ENCODE data around the gene QRFP. TPM values are rescaled to one million over a fixed set of nuclear protein-coding genes. Genes with fewer than 3 reads are reported as not detected.

The QRFP gene
- polyA plus RNA-seq, 2 of the 4 experiments (the other 2 are of a cell fraction) = not detected

DNA sequence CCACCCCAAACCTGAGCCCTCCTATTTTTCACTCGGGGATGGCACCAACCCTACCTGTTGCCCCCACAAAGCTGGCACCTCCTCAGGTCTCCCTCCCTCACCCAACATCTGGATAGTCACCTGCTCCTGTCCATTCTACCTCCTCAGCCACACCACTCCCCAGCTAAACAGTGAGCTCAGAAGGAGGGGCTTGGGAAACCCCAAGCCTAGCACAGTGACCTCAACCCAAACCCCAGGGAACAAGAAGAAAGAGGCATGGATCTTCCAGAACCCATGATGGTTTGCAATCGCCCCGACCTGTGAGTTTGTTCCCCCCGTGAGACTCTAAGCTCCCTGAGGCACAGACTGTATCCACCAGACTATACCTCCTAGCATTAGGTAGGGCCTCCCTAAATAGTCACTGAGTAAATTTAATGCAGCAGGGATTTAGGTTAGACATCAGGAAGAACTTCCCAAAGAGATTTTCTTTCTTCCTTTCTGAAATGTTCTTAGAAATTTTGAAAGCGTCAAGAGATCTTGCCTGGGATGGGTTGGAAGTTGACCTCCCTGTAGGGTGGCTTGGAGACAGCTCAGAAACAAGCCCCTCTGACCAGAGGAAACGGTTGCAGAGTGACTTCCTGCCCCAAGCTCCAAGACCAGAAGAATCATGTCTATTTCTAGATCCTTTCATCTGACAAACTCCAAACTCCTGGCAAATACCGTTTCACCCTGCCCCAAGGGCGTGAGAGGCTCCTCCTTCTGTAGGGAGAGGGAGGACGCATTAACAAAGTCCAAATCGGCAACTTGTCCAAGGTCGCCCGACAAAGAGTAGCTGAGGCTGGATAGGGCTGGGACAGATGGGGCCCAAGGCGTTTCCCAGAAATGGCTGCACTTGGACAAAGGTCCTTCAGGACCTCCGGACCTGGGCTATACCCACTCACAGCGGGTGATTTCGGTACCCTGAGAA, 38.4 kb upstream of the QRFP start:
- CTCF ChIA-PET = interaction anchor here (0.6 to 7.0 kb wide), 14 partner anchors 8 to 228 kb away, joined by 3 to 49 read pairs (median 4); no protein-coding TSS in a partner anchor

DNA sequence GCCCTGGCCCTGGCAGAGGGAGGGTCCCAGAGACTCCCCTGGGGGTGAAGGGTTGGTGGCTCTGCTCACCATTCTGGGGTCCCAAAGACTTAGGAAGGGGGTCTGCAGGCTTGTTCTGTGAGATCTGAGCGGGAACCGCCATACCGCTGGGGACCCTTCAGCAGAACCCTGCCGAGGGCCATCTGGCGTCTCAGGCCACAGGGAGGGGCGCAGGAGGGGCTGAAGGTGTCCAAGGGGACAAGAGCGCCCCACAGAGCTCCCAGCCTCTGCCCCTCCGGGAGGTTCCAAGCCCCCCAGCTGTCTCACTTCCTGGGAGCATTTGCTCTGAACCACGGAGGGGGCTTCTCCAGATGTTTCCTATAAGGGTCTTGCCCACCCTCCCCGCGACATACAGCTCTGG, 37.6 kb upstream of the QRFP start:
- ChIA-PET CTCF (interaction anchor here (0.7 to 7.0 kb wide), 10 partner anchors 9 to 227 kb away, joined by 3 to 49 read pairs (median 4); no protein-coding TSS in a partner anchor), POLR2A (no interaction called here)
- no peak for FAIRE-seq
- Histone ChIP-seq H3K4me3 (no peak overlapping the region), H3K27ac (peak overlapping the region in 1 of 2 experiments; percentile 72; a peak in 3 of 6 replicates), H3K4me1 (peaks cover 54% of the 10 kb centered on the region), H3K4me2 (no peak overlapping the region; the same call in 2 of the 3 replicates), H3K9me3 (no peaks in the 10 kb centered on the region)
- DNase-seq (ENCODE audit: low read depth in 1 of 2, low spot score in 1 of 2) = no peak
- WGBS (ENCODE audit: missing lambda C conversion rate) = 87% methylated on average over 11 of the region's 11 CpGs
- ATAC-seq = no peak
- TF ChIP-seq EP300 (IDR thresholded peaks at IDR 0.05) = no peak
- no peak for TF ChIP-seq HOXB5 (CRISPR knock-in tag; IDR thresholded peaks at IDR 0.05)
- TF ChIP-seq, protein P1, sequence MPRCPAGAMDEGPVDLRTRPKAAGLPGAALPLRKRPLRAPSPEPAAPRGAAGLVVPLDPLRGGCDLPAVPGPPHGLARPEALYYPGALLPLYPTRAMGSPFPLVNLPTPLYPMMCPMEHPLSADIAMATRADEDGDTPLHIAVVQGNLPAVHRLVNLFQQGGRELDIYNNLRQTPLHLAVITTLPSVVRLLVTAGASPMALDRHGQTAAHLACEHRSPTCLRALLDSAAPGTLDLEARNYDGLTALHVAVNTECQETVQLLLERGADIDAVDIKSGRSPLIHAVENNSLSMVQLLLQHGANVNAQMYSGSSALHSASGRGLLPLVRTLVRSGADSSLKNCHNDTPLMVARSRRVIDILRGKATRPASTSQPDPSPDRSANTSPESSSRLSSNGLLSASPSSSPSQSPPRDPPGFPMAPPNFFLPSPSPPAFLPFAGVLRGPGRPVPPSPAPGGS (IDR thresholded peaks at IDR 0.05) = no peak
- TF ChIP-seq POLR2A (IDR thresholded peaks at IDR 0.05; ENCODE audit: low read length) = no peak
- TF ChIP-seq, protein P2, sequence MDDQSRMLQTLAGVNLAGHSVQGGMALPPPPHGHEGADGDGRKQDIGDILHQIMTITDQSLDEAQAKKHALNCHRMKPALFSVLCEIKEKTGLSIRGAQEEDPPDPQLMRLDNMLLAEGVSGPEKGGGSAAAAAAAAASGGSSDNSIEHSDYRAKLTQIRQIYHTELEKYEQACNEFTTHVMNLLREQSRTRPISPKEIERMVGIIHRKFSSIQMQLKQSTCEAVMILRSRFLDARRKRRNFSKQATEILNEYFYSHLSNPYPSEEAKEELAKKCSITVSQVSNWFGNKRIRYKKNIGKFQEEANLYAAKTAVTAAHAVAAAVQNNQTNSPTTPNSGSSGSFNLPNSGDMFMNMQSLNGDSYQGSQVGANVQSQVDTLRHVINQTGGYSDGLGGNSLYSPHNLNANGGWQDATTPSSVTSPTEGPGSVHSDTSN (IDR thresholded peaks at IDR 0.05) = no peak
- TF ChIP-seq TP53 (CRISPR knock-in tag; IDR thresholded peaks at IDR 0.05) = no peak
- TF ChIP-seq NR3C1 (IDR thresholded peaks at IDR 0.05) = no peak
- TF ChIP-seq FOXS1 (CRISPR knock-in tag; IDR thresholded peaks at IDR 0.05) = no peak
- TF ChIP-seq HES2 (IDR thresholded peaks at IDR 0.05) = no peak
- no peak for TF ChIP-seq ZFP36 (IDR thresholded peaks at IDR 0.05; ENCODE audit: borderline replicate concordance, partially characterized antibody)
- TF ChIP-seq ZNF302 (CRISPR knock-in tag; IDR thresholded peaks at IDR 0.05) = no peak
- TF ChIP-seq ATOH8 (CRISPR knock-in tag; IDR thresholded peaks at IDR 0.05; ENCODE audit: low read depth) = no peak
- TF ChIP-seq, protein P3, sequence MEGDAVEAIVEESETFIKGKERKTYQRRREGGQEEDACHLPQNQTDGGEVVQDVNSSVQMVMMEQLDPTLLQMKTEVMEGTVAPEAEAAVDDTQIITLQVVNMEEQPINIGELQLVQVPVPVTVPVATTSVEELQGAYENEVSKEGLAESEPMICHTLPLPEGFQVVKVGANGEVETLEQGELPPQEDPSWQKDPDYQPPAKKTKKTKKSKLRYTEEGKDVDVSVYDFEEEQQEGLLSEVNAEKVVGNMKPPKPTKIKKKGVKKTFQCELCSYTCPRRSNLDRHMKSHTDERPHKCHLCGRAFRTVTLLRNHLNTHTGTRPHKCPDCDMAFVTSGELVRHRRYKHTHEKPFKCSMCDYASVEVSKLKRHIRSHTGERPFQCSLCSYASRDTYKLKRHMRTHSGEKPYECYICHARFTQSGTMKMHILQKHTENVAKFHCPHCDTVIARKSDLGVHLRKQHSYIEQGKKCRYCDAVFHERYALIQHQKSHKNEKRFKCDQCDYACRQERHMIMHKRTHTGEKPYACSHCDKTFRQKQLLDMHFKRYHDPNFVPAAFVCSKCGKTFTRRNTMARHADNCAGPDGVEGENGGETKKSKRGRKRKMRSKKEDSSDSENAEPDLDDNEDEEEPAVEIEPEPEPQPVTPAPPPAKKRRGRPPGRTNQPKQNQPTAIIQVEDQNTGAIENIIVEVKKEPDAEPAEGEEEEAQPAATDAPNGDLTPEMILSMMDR (IDR thresholded peaks at IDR 0.05) = no peak
- no peak for TF ChIP-seq RAD21 (conservative IDR thresholded peaks at IDR 0.05 in 1 of 2, IDR thresholded peaks at IDR 0.05 in 1 of 2)

More for the DNA sequence above, 38.4 kb upstream of the QRFP start:
- FAIRE-seq (no peak), DNase-seq (ENCODE audit: low read depth in 1 of 2, low spot score in 1 of 2) (no peak), ATAC-seq (no peak)
- Histone ChIP-seq H3K4me1 (peaks cover 52% of the 10 kb centered on the region), H3K4me2 (no peak overlapping the region), H3K4me3 (no peak overlapping the region), H3K9me3 (no peaks in the 10 kb centered on the region), H3K27ac (peak overlapping the region; percentile 14 to 90; a peak in 3 of 6 replicates)
- POLR2A ChIA-PET = no interaction called here
- TF ChIP-seq POLR2A (IDR thresholded peaks at IDR 0.05; ENCODE audit: low read length) (no peak), POLR2AphosphoS2 (conservative IDR thresholded peaks at IDR 0.05; ENCODE audit: low read length) (no peak), KDM1A (IDR thresholded peaks at IDR 0.05; ENCODE audit: low read depth) (peak; percentile 62; the same call in 1 of the 2 replicates), KDM5A (IDR thresholded peaks at IDR 0.05) (no peak)
- WGBS (ENCODE audit: missing lambda C conversion rate) = 74% methylated on average over 16 of the region's 16 CpGs

Measured in A549 (cell line).